Neural cell (in vitro differentiated cells): ENCODE results near the gene PARD6G. TPM values are rescaled to one million over a fixed set of nuclear protein-coding genes. Genes with fewer than 3 reads are reported as not detected.

ENCODE experiments used
- H2AFZ ChIP-seq: fragments of 200-600, 300-800 bp; sonication (generic), shearing (Covaris generic); 2 replicates; pipeline ENCODE4 v1.6.0; 2014; ENCODE audit warnings: low read depth, mild to moderate bottlenecking, antibody characterized with exemption, low read length, moderate library complexity
- H3F3A ChIP-seq: fragments of 200-600 bp; shearing (Covaris generic); 2 replicates; pipeline ENCODE4 v1.6.1; 2016; ENCODE audit warnings: mild to moderate bottlenecking, moderate library complexity, mixed read lengths, antibody characterized with exemption, low read length; ENCODE audit not compliant: insufficient read depth, poor library complexity, severe bottlenecking
- H3K27ac ChIP-seq: fragments of 200-600, 300-800 bp; sonication (generic), shearing (Covaris generic); 2 replicates; pipeline ENCODE4 v1.5.1; 2014; ENCODE audit warnings: mild to moderate bottlenecking, low read length, moderate library complexity
- H3K27me3 ChIP-seq: fragments of 300-800, 200-600 bp; sonication (generic), shearing (Covaris generic); 2 replicates; pipeline ENCODE4 v1.6.0; 2014; ENCODE audit warnings: mild to moderate bottlenecking, low read depth, low read length, moderate library complexity; ENCODE audit not compliant: insufficient read depth
- H3K36me3 ChIP-seq: fragments of 300-800, 200-600 bp; sonication (generic), shearing (Covaris generic); 2 replicates; pipeline ENCODE4 v1.5.1; 2014; ENCODE audit warnings: mild to moderate bottlenecking, antibody characterized with exemption, low read length, moderate library complexity; ENCODE audit not compliant: insufficient read depth
- H3K4me2 ChIP-seq: fragments of 300-800, 200-600 bp; sonication (generic), shearing (Covaris generic); 2 replicates; pipeline ENCODE4 v1.6.0; 2014; ENCODE audit warnings: mild to moderate bottlenecking, low read length
- H3K4me3 ChIP-seq: fragments of 300-800, 200-600 bp; sonication (generic), shearing (Covaris generic); 2 replicates; pipeline ENCODE4 v1.5.1; 2014; ENCODE audit warnings: mild to moderate bottlenecking, low read length, moderate library complexity
- H3K79me2 ChIP-seq: fragments of 200-600 bp; shearing (Covaris generic); replicated peaks from 2 replicates; pipeline ENCODE4 v1.6.0; 2014; ENCODE audit warnings: mild to moderate bottlenecking, low read length, moderate library complexity; ENCODE audit not compliant: insufficient read depth
- H3K9ac ChIP-seq: fragments of 300-800, 200-600 bp; sonication (generic), shearing (Covaris generic); 2 replicates; pipeline ENCODE4 v1.6.1; 2016; ENCODE audit warnings: mild to moderate bottlenecking, low read length, mixed read lengths
- H3K9me2 ChIP-seq: fragments of 200-600 bp; shearing (Covaris generic); 2 replicates; pipeline ENCODE4 v1.6.1; 2016; ENCODE audit warnings: mild to moderate bottlenecking, low read length, mixed read lengths; ENCODE audit not compliant: insufficient read depth
- H3K9me3 ChIP-seq: fragments of 200-600, 300-800 bp; sonication (generic), shearing (Covaris generic); 2 replicates; pipeline ENCODE4 v1.6.1; 2016; ENCODE audit warnings: mild to moderate bottlenecking, mixed run types, low read length, moderate library complexity, mixed read lengths
- H4K20me1 ChIP-seq: fragments of 200-600 bp; shearing (Covaris generic); 2 replicates; pipeline ENCODE4 v1.6.1; 2016; ENCODE audit warnings: mild to moderate bottlenecking, mixed run types; ENCODE audit not compliant: insufficient read depth
- CTCF ChIP-seq: fragments of 450-650 bp; IDR thresholded peaks from 2 replicates; pipeline ENCODE4 v1.5.1; 2014; ENCODE audit warnings: antibody characterized with exemption, mild to moderate bottlenecking, moderate library complexity; ENCODE audit not compliant: poor library complexity, severe bottlenecking
- EP300 ChIP-seq: fragments of 450-650 bp; conservative IDR thresholded peaks from 2 replicates; pipeline ENCODE4 v1.6.1; 2014; ENCODE audit warnings: antibody characterized with exemption, mild to moderate bottlenecking, moderate library complexity; ENCODE audit not compliant: poor library complexity, severe bottlenecking
- EZH2 ChIP-seq: fragments of 200-600, 300-800 bp; shearing (Covaris generic), sonication (generic); IDR thresholded peaks from 2 replicates; pipeline ENCODE4 v1.6.1; 2014; ENCODE audit warnings: antibody characterized with exemption, low read length, borderline replicate concordance, mild to moderate bottlenecking; ENCODE audit not compliant: insufficient read depth, poor library complexity, severe bottlenecking
- MXI1 ChIP-seq: fragments of 450-650 bp; conservative IDR thresholded peaks from 2 replicates; pipeline ENCODE4 v1.6.1; 2014; ENCODE audit warnings: antibody characterized with exemption, mild to moderate bottlenecking; ENCODE audit not compliant: poor library complexity, severe bottlenecking
- POLR2AphosphoS5 ChIP-seq: IDR thresholded peaks from 2 replicates; pipeline ENCODE4 v1.6.1; 2012
- RAD21 ChIP-seq: fragments of 450-650 bp; conservative IDR thresholded peaks from 2 replicates; pipeline ENCODE4 v1.6.1; 2014; ENCODE audit warnings: antibody characterized with exemption, mild to moderate bottlenecking, moderate library complexity
- REST ChIP-seq: IDR thresholded peaks from 2 replicates; pipeline ENCODE4 v1.6.1; 2012; ENCODE audit warnings: borderline replicate concordance
- SMC3 ChIP-seq: fragments of 450-650 bp; conservative IDR thresholded peaks from 2 replicates; pipeline ENCODE4 v1.6.1; 2014; ENCODE audit warnings: antibody characterized with exemption, mild to moderate bottlenecking, moderate library complexity; ENCODE audit not compliant: poor library complexity
- TAF1 ChIP-seq: IDR thresholded peaks from 2 replicates; pipeline ENCODE4 v1.6.1; 2012; ENCODE audit warnings: low read depth
- polyA plus RNA-seq: library from polyadenylated mRNA; depleted of rRNA; stranded (reverse); fragments of >200 nt; gene quantifications from 2 replicates; pipeline ENCODE4 v1.2.3, GENCODE V29; 2014

The PARD6G gene
- polyA plus RNA-seq, 1 donor from 2014 or later = 9.3 TPM

DNA sequence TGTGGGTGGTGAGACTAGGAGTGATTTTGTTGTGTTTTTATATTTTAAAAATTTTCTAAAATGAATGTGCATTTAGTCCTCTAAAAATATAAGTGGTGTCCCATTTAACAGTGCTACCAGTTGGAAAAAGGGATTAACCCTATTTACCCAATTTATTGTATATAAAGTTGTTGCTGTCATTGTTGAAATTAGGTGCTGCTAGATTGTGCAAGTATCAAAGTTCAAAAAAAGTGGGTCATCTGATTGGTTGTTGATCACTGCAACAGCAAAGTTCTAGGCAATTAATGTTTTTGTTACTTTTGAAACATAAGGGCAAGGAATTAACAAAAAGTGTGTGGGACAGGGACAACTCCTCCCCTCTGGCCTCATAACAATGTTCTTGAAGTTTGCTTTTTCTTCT lies 97.6 kb downstream of the PARD6G start:
- Histone ChIP-seq H3K4me2 (no peak overlapping the region), H3K27me3 (no peaks in the 10 kb centered on the region), H3K9me2 (no peaks in the 10 kb centered on the region), H2AFZ (no peak overlapping the region), H3K9me3 (no peaks in the 10 kb centered on the region), H3K36me3 (no peaks in the 10 kb centered on the region), H3F3A (no peaks in the 10 kb centered on the region), H4K20me1 (no peaks in the 10 kb centered on the region), H3K27ac (no peak overlapping the region), H3K4me3 (no peak overlapping the region), H3K79me2 (no peaks in the 10 kb centered on the region), H3K9ac (no peak overlapping the region)
- TF ChIP-seq CTCF (no peak), POLR2AphosphoS5 (no peak)

GRCh38 chr18:80148326-80149199 lies 98.8 kb downstream of the PARD6G start:
- no peaks in the 10 kb centered on the region for H3K79me2 ChIP-seq
- peak overlapping the region; percentile 69 for H3K4me3 ChIP-seq
- no peak overlapping the region for H3K4me2 ChIP-seq
- H2AFZ ChIP-seq = no peak overlapping the region
- H3K36me3 ChIP-seq = no peaks in the 10 kb centered on the region
- no peaks in the 10 kb centered on the region for H3K9me2 ChIP-seq
- H3K27ac ChIP-seq = no peak overlapping the region
- TF ChIP-seq RAD21 (no peak), REST (no peak), EZH2 (no peak), SMC3 (no peak), TAF1 (no peak), CTCF (no peak), EP300 (no peak), MXI1 (no peak), POLR2AphosphoS5 (no peak)
- peak overlapping the region; percentile 21 for H3K9ac ChIP-seq
- H3K27me3 ChIP-seq = no peaks in the 10 kb centered on the region
- H4K20me1 ChIP-seq = no peaks in the 10 kb centered on the region
- H3F3A ChIP-seq = no peaks in the 10 kb centered on the region
- no peaks in the 10 kb centered on the region for H3K9me3 ChIP-seq
